ENCODE measurements around the gene BIN2. TPM values are rescaled to one million over a fixed set of nuclear protein-coding genes. Genes with fewer than 3 reads are reported as not detected.
A peak's percentile ranks its signal among the peaks of the same experiment; 100 is the strongest.

Gene BIN2
- total and polyA plus RNA-seq, 2 of the 4 experiments (the other 2 are of a cell fraction) = not detected

DNA sequence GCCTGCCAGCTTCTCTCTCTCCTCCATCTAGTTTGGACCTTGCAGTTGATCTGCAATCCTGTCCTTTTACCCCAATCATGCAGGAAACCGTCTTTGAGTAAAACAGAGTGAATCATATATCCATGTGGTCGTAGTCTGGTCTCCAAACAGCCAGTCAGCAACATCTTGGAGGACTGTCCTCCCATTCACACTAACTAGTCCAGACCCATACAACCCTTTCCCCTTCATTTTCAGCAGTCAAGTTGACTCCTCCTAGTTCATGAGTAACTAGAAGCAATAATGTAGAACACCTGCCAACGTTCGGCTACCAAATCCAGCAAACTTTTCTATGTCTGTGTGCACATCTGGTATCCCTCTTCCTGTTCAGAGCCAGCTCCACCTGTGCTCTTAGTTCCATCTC, 10.8 kb upstream of the BIN2 start:
- DNase-seq = peak; percentile 29

More for the DNA sequence above, 10.8 kb upstream of the BIN2 start:
- Histone ChIP-seq H3K56ac (ENCODE audit: extremely low read depth, insufficient read depth, low read length) (no peak overlapping the region), H3K36me3 (ENCODE audit: control insufficient read depth, insufficient read depth, low read length) (no peaks in the 10 kb centered on the region), H3K9me3 (ENCODE audit: control insufficient read depth, insufficient read depth, low read length) (no peaks in the 10 kb centered on the region), H4K91ac (ENCODE audit: insufficient read depth, low read depth, low read length) (no peak overlapping the region), H3K4me1 (ENCODE audit: control insufficient read depth, insufficient read depth, low read length) (no peaks in the 10 kb centered on the region), H3K23ac (ENCODE audit: low read depth, low read length) (no peak overlapping the region; the same call in 1 of the 2 replicates), H3K4ac (ENCODE audit: low read depth, low read length) (no peak overlapping the region), H3K4me3 (ENCODE audit: insufficient read depth, low read depth, low read length) (no peak overlapping the region), H2BK15ac (ENCODE audit: low read depth, low read length) (no peak overlapping the region), H4K5ac (ENCODE audit: low read depth, low read length) (no peak overlapping the region), H2AK5ac (ENCODE audit: low read depth, low read length) (no peak overlapping the region), H3K27me3 (ENCODE audit: control insufficient read depth, insufficient read depth, low read length) (no peaks in the 10 kb centered on the region; the same call in 1 of the 2 replicates), H2BK5ac (ENCODE audit: low read depth, low read length, poor library complexity, severe bottlenecking) (no peak overlapping the region), H3K9ac (ENCODE audit: low read depth, low read length) (no peak overlapping the region), H2AK9ac (replicated peaks; ENCODE audit: low read depth, low read length, poor library complexity) (no peak overlapping the region), H4K20me1 (ENCODE audit: insufficient read depth, low read length) (no peaks in the 10 kb centered on the region), H3K14ac (replicated peaks; ENCODE audit: low read depth, low read length) (0 out of 2 replicates have a peak overlapping the region, but pooled peaks have one; percentile 22), H2BK120ac (ENCODE audit: low read depth, low read length) (no peak overlapping the region), H4K8ac (ENCODE audit: low read depth in 2 of 2, low read length in 2 of 2) (no peak overlapping the region), H2BK20ac (ENCODE audit: low read depth, low read length) (no peak overlapping the region), H3K79me1 (ENCODE audit: low read depth in 1 of 2, low read length in 2 of 2) (no peaks in the 10 kb centered on the region), H3K4me2 (ENCODE audit: low read depth, low read length) (no peak overlapping the region), H3K27ac (ENCODE audit: insufficient read depth, low read length) (no peak overlapping the region), H3K18ac (ENCODE audit: low read depth, low read length) (no peak overlapping the region), H3K9me1 (ENCODE audit: insufficient read depth, low read length) (no peaks in the 10 kb centered on the region), H2AFZ (replicated peaks; ENCODE audit: low read length, poor library complexity) (no peak overlapping the region)
- ChIA-PET POLR2A (ENCODE audit: unreplicated experiment) (no interaction called here), CTCF (interaction anchor here (0.5 to 0.8 kb wide), 2 partner anchors 57 to 626 kb away, joined by 3 read pairs; no protein-coding TSS in a partner anchor)
- no peak for ATAC-seq (ENCODE audit: low read depth)
- BruUV-seq (replicated peaks) = no TSS peak
- in situ Hi-C loops (cut with MboI; ENCODE audit: low sequenced_read_pairs) (no loop called here), intact Hi-C loops (cut with micrococcal nuclease) (no loop called here), dilution Hi-C loops (cut with HindIII; ENCODE audit: low sequenced_read_pairs, unreplicated experiment) (no loop called here)
- 0 out of 2 replicates have a peak, but pooled peaks have one; percentile 1 for TF ChIP-seq MAFK (IDR thresholded peaks at IDR 0.05; ENCODE audit: low read depth, low read length)
- TF ChIP-seq RCOR1 (IDR thresholded peaks at IDR 0.05; ENCODE audit: insufficient replicate concordance, low read length) = no peak
- no peak for TF ChIP-seq SMC3 (IDR thresholded peaks at IDR 0.05; ENCODE audit: low read depth, low read length)
- TF ChIP-seq BHLHE40 (IDR thresholded peaks at IDR 0.05; ENCODE audit: low read depth, low read length) = no peak
- 100% methylated on average over 2 of the region's 4 CpGs; no CpG with 5 or more reads in 1 of the 2 experiments for WGBS, 2 experiments (ENCODE audit: extremely low coverage in 2 of 2, insufficient read length in 1 of 2)

Measured in IMR-90 (cell line).